CD4-positive, alpha-beta T cell (primary cell): ENCODE measurements around the gene PRKAR2B. TPM values are rescaled to one million over a fixed set of nuclear protein-coding genes. Genes with fewer than 3 reads are reported as not detected.

Source experiments
- ATAC-seq: fragments of 200-7000 bp; cut with Tn5 transposase; one replicate; pipeline ENCODE4 v1.10.0; 2022; ENCODE audit warnings: mild to moderate bottlenecking; ENCODE audit not compliant: poor library complexity
- CTCF ChIA-PET: fragments of 350-600 bp; sonication (Branson Sonifier 250); formaldehyde crosslinking; loops from one replicate; lab custom pipeline; 2021; ENCODE audit warnings: antibody characterized with exemption, inconsistent platforms; lab: Charles Lee
- POLR2A ChIA-PET: fragments of 350-600 bp; sonication (Branson Sonifier 250); formaldehyde crosslinking; loops from one replicate; lab custom pipeline; 2021; ENCODE audit warnings: antibody characterized with exemption, inconsistent platforms; lab: Charles Lee
- DNase-seq, 14 experiments: peaks; one replicate each; pipeline ENCODE4 v3.0.0-alpha.2; 2013 to 2020; ENCODE audit warnings: mixed read lengths in 2 of 14
- H3K27ac ChIP-seq, 2 donors: one replicate each; pipeline versions ENCODE4 v1.5.1 to v1.7.0; 2013; ENCODE audit warnings: low read length in 2 of 2, low read depth in 1 of 2, mild to moderate bottlenecking in 1 of 2
- H3K27me3 ChIP-seq, 2 experiments: 1 replicate in 1 of 2; 2 replicates in 1 of 2; pipeline versions ENCODE4 v1.6.1 to v1.7.0; 2013; ENCODE audit warnings: low read length in 2 of 2, control low read depth in 1 of 2, mild to moderate bottlenecking in 1 of 2, moderate library complexity in 1 of 2; ENCODE audit not compliant: insufficient read depth in 2 of 2, control insufficient read depth in 1 of 2
- H3K36me3 ChIP-seq: one replicate; pipeline ENCODE4 v1.6.1; 2013; ENCODE audit warnings: low read length, control low read depth; ENCODE audit not compliant: insufficient read depth
- H3K4me1 ChIP-seq: one replicate; pipeline ENCODE4 v1.6.1; 2013; ENCODE audit warnings: low read length, control low read depth; ENCODE audit not compliant: insufficient read depth
- H3K4me3 ChIP-seq: one replicate; pipeline ENCODE4 v1.5.1; 2013; ENCODE audit warnings: mild to moderate bottlenecking, low read length, moderate library complexity
- H3K9me3 ChIP-seq, 2 experiments: 1 replicate in 1 of 2; 2 replicates in 1 of 2; pipeline versions ENCODE4 v1.6.1 to v1.7.0; 2013; ENCODE audit warnings: low read length in 2 of 2, mild to moderate bottlenecking in 2 of 2, control low read depth in 1 of 2, moderate library complexity in 1 of 2; ENCODE audit not compliant: control insufficient read depth in 1 of 2, insufficient read depth in 1 of 2
- H3K27ac Mint-ChIP-seq: one replicate; pipeline ENCODE4 v1.8.0; 2020; ENCODE audit warnings: mixed read lengths
- H3K27me3 Mint-ChIP-seq: one replicate; pipeline ENCODE4 v1.8.0; 2021; ENCODE audit warnings: mixed read lengths
- H3K36me3 Mint-ChIP-seq: one replicate; pipeline ENCODE4 v1.8.0; 2021; ENCODE audit warnings: low read depth, mixed read lengths
- H3K4me1 Mint-ChIP-seq: one replicate; pipeline ENCODE4 v1.8.0; 2021; ENCODE audit warnings: low read depth, mixed read lengths
- H3K4me3 Mint-ChIP-seq: one replicate; pipeline ENCODE4 v1.8.0; 2020; ENCODE audit warnings: mild to moderate bottlenecking, mixed read lengths
- H3K9me3 Mint-ChIP-seq: one replicate; pipeline ENCODE4 v1.8.0; 2020; ENCODE audit warnings: mixed read lengths
- intact Hi-C, 2 experiments: fragments of 100-400 bp; cut with DNase I in 1 of 2; cut with micrococcal nuclease in 1 of 2; formaldehyde crosslinking; loops; one replicate each; pipeline versions ENCODE4 v1.15.1 to v1.9.0; 2023 to 2025; cut with DNase I, micrococcal nuclease
- total RNA-seq, 174 experiments: library from RNA in 2 of 174; stranded (reverse) in 2 of 174; gene quantifications; one replicate each; pipeline ENCODE4 v1.2.3 and lab custom pipeline; 2021 to 2026
- TF ChIP-seq, protein P1 (sequence below): fragments of 200-600 bp; IDR thresholded peaks from one replicate; pipeline ENCODE4 v1.8.0; 2022; ENCODE audit warnings: antibody characterized with exemption, mild to moderate bottlenecking

Gene PRKAR2B
- total RNA-seq, 2 experiments from 2014 or later = 0.41 to 0.42 TPM

GRCh38 chr7:107118109-107118900 is 73.8 kb downstream of the PRKAR2B start:
- Mint-ChIP-seq H3K27ac (no peak overlapping the region), H3K36me3 (no peaks in the 10 kb centered on the region), H3K9me3 (no peaks in the 10 kb centered on the region), H3K4me1 (no peaks in the 10 kb centered on the region), H3K27me3 (no peaks in the 10 kb centered on the region), H3K4me3 (no peak overlapping the region)
- ChIA-PET POLR2A (no interaction called here), CTCF (interaction anchor here (0.7 kb wide), 1 partner anchor 211 kb away, joined by 3 read pairs; no protein-coding TSS in a partner anchor)
- intact Hi-C loops = no loop called here
- H3K4me1 ChIP-seq = no peaks in the 10 kb centered on the region
- TF ChIP-seq, protein P1, sequence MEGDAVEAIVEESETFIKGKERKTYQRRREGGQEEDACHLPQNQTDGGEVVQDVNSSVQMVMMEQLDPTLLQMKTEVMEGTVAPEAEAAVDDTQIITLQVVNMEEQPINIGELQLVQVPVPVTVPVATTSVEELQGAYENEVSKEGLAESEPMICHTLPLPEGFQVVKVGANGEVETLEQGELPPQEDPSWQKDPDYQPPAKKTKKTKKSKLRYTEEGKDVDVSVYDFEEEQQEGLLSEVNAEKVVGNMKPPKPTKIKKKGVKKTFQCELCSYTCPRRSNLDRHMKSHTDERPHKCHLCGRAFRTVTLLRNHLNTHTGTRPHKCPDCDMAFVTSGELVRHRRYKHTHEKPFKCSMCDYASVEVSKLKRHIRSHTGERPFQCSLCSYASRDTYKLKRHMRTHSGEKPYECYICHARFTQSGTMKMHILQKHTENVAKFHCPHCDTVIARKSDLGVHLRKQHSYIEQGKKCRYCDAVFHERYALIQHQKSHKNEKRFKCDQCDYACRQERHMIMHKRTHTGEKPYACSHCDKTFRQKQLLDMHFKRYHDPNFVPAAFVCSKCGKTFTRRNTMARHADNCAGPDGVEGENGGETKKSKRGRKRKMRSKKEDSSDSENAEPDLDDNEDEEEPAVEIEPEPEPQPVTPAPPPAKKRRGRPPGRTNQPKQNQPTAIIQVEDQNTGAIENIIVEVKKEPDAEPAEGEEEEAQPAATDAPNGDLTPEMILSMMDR = no peak
- ATAC-seq = no peak
- H3K4me3 ChIP-seq = no peak overlapping the region
- DNase-seq = no peak
- H3K27me3 ChIP-seq = no peaks in the 10 kb centered on the region
- no peak overlapping the region for H3K27ac ChIP-seq
- H3K36me3 ChIP-seq = no peaks in the 10 kb centered on the region
- H3K9me3 ChIP-seq = no peaks in the 10 kb centered on the region

GRCh38 chr7:107119376-107120105 is 75.0 kb downstream of the PRKAR2B start:
- TF ChIP-seq, protein P1 = no peak
- no peak for DNase-seq
- H3K27me3 Mint-ChIP-seq = no peaks in the 10 kb centered on the region

DNA sequence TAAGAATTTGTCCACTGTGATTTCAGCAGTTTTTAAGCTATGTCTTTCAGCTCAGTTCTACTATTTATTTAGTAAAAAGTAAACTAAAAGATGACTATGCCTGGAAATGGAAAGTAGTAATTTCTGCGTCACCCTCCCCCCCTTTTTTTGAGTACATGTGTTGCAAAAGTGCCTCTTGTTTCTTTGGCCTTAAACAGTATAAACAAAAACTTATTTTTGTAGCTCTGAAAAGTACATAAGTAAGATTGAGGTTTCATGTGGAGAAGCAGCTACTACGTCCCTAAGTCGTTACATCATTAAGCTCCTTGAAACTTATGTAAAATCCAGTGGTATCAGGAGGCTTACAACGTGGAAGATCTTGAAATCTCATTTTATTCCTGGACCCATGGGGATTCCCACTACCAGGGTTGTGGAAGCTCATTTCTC is 78.0 kb downstream of the PRKAR2B start:
- intact Hi-C loops = loop anchor here in 1 of 2 experiments (10.0 kb wide), 1 partner anchor 78 kb away; the partner anchor contains the start of gene PRKAR2B

More at GRCh38 chr7:107119376-107120105, 75.0 kb downstream of the PRKAR2B start:
- no peaks in the 10 kb centered on the region for H3K4me1 Mint-ChIP-seq
- Histone ChIP-seq H3K27ac (no peak overlapping the region), H3K36me3 (no peaks in the 10 kb centered on the region), H3K4me1 (no peaks in the 10 kb centered on the region), H3K4me3 (no peak overlapping the region), H3K9me3 (no peaks in the 10 kb centered on the region), H3K27me3 (no peaks in the 10 kb centered on the region)
- no peak for ATAC-seq
- no peaks in the 10 kb centered on the region for H3K36me3 Mint-ChIP-seq
- intact Hi-C loops = loop anchor here in 1 of 2 experiments (10.0 kb wide), 1 partner anchor 75 kb away; the partner anchor contains the start of gene PRKAR2B
- no peak overlapping the region for H3K27ac Mint-ChIP-seq
- CTCF ChIA-PET = no interaction called here
- H3K9me3 Mint-ChIP-seq = no peaks in the 10 kb centered on the region
- no peak overlapping the region for H3K4me3 Mint-ChIP-seq
- POLR2A ChIA-PET = no interaction called here

More for the DNA sequence above, 78.0 kb downstream of the PRKAR2B start:
- H3K9me3 ChIP-seq = no peaks in the 10 kb centered on the region
- Mint-ChIP-seq H3K27ac (no peak overlapping the region), H3K36me3 (no peaks in the 10 kb centered on the region), H3K9me3 (no peaks in the 10 kb centered on the region), H3K4me3 (no peak overlapping the region), H3K4me1 (peaks cover 21% of the 10 kb centered on the region), H3K27me3 (no peaks in the 10 kb centered on the region)
- TF ChIP-seq, protein P1 = no peak
- no peak overlapping the region for H3K27ac ChIP-seq
- H3K4me3 ChIP-seq = no peak overlapping the region
- ChIA-PET CTCF (interaction anchor here (1.4 kb wide), 1 partner anchor 25 kb away, joined by 4 read pairs; no protein-coding TSS in a partner anchor), POLR2A (interaction anchor here (2.3 kb wide), 1 partner anchor 46 kb away, joined by 11 read pairs; the partner anchor contains the start of gene HBP1)
- H3K36me3 ChIP-seq = no peaks in the 10 kb centered on the region
- peaks cover 15% of the 10 kb centered on the region for H3K4me1 ChIP-seq
- ATAC-seq (no peak), DNase-seq (no peak)
- H3K27me3 ChIP-seq = no peaks in the 10 kb centered on the region
